KG1 (cell line): ENCODE data around the gene TRABD2B.

Experiments used
- DNase-seq: peaks from one replicate; lab custom pipeline; 2025; lab: John Stamatoyannopoulos, UW

TRABD2B gene

DNA sequence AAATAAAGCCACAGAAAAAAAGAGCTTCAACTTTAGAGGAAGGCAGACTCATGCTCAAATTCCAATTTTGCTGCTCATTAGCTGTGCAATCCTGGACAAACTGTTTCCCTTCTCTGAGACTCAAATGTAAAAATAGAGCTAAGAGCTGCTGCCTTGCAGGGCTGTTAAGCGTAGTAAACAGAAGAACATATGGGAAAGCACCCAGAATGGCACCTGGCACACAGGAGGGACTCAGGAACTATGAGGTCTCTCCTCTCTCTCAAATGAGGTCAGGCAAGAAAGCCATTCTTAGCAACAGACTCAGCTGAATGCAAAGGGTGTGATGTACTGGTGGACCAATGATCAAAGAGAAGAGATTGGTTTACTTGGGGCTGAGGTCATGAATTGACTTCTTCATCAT lies 61.3 kb downstream of the TRABD2B start:
- no peak for DNase-seq

DNA sequence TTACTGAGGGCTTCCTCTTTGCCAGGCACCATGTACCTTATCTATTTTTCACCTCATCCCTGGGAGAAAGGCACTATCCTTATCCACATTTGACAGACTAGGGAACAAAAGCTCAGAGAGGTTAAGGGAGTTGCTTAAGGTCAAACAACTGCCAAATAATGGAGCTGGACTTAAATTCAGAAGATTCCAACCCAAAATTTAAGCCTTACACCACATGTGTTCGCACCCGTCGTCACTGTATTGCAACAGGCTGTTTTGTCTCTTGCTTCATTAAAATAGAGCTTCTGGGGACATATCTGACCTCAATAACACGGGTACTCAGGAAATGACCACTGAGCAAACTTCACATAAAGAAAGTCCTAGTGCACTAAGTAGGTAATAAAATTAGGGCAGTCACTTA lies 62.0 kb downstream of the TRABD2B start:
- no peak for DNase-seq

DNA sequence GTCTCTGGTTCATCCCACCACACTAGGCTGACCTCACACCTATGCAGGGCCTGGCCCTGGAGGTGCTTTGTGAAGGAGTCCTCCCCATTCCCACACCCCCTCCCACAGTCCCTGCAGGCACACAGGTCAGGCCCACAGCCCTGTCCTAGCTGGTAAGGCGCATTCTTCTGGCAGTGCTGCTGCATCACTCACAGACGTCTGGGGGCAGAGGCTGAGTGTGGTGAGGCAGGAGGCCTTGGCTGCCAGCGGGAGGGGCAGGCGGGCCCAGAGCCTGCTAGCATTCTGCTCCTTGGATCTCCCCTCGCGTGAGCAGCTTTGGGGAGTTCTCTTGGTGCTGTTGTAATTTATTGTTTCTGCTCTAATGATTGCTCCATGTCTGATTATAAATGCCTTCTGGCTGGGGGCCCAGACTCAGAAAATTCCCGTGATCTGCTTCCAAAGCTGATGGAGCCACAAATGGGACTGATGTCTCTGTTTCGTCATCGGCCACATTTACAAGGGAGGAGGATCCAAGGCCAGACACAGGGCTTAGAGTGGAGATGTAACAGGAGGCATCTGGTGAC lies 62.9 kb downstream of the TRABD2B start:
- no peak for DNase-seq

- DNase-seq, result no peak
Observed at GRCh38 chr1:47932743-47933142, 64.4 kb downstream of the TRABD2B start.

DNA sequence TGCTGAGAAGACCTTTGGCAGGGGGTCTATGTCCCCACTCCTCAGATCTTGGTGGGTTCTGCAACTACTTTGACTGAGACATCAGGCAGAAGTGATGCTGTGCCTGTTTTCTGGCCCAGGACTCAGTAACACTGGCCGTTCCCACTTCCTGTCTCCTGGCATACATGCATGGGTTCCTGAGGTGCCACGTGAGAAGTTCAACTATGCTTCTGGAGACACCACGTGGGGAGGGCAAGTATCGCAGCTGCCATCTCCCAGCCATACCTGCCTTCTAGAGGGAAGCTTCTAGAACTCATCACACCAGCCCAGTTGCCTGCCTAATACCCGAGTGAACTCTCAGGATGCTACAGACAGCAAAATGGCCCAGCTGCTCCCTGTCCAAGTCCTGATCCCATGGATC lies 65.8 kb downstream of the TRABD2B start:
- no peak for DNase-seq

GRCh38 chr1:47930210-47930840 lies 66.9 kb downstream of the TRABD2B start:
- DNase-seq, result no peak

DNA sequence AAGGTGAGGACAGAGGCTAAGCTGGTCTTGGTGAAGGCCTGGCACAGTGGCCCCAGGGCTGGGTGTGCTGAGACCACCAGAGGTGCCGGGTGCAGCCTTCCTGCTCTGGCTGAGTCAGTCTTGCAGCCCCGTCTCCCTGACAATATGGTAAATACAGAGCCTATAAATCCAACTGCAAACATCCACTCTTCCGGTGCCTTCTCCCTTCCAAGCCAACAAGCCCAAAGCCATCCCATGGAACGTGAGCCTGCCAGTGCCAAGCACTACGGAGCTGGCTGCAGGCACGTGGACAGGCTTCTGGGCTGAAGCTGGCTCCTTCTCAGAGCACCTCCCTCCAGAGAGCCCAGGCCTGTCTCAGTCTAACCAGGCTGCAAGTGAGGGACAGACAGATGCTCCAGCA lies 70.0 kb downstream of the TRABD2B start:
- no peak for DNase-seq

DNA sequence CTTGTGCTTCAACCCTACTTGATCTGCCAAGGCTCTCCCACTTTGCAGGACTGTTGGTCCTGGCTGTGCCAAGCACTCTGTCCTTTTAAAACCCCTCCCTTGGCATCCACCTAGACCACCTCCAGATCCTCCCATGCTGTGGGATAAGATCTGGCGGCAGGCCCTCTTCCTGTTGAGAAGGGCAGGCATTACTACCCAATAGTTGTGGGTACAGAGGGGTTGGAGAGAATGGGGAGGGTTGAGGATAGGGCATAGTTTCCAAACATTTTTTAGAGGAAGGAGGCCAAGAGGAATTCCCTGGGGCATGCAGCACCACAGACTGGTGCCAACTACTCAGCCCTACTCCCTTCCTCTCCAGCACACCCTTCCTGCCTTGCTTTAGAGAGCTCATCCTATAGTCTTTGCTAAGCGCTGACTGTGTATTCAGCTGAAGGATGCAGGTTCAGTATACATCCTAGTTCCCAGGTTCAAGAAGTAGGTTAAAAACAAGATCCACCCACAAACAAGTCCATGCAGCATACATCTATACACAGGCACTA lies 70.7 kb downstream of the TRABD2B start:
- no peak for DNase-seq

DNA sequence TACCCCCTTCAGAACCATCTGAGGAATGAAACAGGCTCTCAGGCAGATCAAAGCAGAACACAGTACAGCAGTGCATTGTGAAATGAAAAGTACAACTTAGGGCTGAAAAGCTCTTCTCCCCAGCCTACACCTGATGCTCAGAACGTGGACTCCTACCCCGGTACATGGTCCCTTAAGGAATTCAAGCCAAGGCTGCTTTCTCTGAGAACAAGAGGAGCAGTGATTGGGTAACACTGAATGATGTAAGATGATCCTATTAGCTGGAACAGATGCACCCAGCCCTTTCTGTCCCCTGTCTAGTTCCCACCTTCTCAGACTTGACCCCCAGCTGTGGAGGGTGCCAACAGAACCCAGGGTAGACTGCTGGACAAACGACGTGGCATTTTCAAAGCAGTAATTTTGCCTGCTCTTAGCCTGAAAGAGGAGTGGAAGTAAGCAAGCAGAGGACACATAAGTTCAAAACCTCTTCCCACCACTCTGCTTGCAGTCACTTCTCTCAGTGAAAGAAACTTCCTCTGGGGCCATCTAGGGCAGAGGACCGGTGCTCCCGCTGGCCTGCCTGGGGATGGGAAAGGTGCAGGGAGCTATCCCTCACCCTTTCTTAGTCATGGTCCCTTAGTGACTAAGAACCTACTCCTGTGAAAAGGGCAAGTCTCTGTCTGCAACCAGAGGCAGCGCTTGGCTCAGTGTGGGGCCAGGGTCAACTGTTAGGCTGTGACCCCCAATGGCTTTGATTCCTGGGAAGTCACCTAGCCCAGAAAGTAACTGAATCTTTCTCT lies 72.7 kb downstream of the TRABD2B start:
- no peak for DNase-seq

DNA sequence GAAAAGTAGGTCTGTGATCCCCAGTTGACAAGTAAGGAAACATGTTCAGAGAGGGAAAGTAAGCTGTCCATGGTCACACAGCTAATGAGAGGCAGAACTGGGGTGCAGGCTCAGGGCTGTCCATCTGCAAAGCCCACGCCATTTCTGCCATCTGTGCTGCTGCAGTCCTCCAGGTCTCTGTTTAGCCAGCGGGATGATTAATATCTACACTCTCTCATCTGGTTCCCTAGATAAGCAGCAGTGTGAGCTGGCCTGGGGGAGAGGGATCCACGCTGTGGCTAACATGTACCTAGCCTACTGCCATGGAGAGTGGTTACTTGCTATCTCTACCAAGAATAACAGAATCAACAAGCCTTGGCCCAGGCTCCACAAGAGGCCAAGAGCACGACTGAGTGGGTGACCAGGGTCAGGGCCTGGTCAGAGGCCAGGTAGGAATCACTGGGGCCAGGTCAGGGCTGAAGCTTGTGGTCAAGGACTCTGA lies 75.2 kb downstream of the TRABD2B start:
- no peak for DNase-seq

DNA sequence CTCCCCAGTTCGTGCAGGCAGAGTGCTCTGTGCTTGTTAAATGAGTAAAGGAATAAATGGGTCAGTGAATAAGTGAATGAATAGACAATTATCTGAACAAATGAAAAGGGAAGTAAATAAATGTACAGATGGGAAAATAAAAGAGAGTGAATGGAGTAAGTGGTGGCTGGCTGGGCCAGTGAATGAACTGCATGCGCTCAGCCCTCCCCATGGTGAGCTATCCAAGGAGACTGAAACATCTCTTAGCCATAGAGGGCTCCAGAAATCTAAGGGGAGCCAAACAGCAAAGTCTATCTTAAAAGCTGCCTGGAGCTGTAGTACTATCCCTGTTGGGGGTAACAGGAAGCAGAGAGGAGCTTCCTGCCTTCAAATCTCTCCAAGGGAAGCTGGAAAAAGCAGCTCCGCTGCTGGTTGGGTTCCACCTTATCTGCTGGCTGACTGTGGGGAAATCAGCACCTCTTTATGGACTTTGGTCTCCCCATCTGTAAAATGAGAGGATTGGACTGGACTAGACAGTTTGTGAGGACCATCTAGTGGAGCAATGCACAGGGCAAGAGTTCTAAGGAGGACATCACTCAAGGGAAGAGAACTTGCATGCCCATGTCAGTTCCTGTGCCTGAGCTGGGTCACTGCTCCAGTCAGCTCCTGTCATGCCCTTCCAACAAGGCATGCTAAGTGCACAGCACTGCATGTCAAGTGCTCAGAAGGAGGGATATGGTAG lies 77.9 kb downstream of the TRABD2B start:
- DNase-seq, result no peak

- no peak for DNase-seq
Observed at GRCh38 chr1:47918257-47918867, 78.8 kb downstream of the TRABD2B start.

- DNase-seq, result no peak
Observed at GRCh38 chr1:47917687-47918086, 79.5 kb downstream of the TRABD2B start.

DNA sequence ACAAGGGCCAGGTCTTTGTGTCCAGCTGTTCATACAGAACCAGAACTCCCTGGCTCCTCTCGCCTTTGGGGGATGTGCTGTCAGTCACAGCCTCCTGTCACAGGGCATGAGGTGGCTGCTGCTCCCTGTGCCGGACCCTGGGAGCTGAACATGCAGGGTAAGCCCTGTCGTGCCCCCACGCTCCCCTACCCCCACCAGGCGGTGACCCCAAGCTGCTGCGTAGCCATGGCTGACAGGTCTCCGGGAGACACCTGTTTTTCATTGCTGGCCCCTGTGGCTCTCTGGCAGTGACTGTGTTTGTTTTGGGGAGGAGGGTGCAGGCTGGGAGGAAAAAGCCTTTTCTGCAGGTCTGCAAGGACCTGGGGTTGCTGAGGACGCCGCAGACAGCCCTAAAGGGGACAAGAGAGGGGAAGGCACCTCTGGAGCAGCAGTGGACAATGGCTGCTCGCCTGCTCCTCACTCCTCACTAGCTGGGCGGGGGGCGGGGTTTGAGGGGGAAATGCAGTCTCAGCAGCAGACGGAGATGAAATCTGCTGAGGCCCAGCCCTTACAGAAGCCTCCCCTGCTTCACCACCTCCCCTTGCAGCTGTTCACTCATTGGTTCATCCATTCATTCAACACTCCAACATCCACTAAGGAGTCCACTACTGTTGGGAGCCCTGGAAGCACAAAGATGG lies 81.4 kb downstream of the TRABD2B start:
- DNase-seq, result no peak

GRCh38 chr1:47914952-47915676 lies 82.1 kb downstream of the TRABD2B start:
- DNase-seq, result no peak

GRCh38 chr1:47914218-47914938 lies 82.8 kb downstream of the TRABD2B start:
- no peak for DNase-seq

DNA sequence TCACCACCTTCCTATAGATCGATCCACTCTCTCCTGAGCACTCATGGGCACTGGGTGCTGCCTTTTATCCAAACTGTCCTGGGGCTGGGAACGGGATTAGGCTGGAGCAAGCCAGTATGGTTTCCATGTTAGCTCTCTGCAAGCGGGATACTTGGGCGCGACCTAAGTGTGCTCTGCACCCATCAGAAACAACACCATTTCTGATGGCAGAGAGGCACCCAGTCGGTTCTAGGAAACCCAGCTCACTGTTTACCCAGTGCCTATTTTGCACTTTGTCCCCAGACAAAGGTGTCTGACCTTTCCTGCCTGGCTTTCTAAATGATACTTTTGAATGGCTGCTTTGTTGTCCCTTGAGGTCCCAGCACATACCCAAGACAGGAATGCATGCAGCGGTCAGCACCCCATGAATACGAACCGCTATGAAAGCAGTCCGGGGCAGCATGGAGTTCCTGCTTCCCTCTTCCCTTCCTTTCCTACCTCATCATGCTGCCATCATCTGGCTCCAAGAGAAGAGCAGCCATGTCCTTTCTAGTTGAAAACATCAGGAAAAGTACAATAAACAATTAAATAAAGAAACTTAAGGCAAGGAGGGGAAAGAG lies 83.9 kb downstream of the TRABD2B start:
- no peak for DNase-seq

GRCh38 chr1:47912756-47913155 lies 84.4 kb downstream of the TRABD2B start:
- DNase-seq, result no peak

GRCh38 chr1:47911892-47912291 lies 85.3 kb downstream of the TRABD2B start:
- no peak for DNase-seq

DNA sequence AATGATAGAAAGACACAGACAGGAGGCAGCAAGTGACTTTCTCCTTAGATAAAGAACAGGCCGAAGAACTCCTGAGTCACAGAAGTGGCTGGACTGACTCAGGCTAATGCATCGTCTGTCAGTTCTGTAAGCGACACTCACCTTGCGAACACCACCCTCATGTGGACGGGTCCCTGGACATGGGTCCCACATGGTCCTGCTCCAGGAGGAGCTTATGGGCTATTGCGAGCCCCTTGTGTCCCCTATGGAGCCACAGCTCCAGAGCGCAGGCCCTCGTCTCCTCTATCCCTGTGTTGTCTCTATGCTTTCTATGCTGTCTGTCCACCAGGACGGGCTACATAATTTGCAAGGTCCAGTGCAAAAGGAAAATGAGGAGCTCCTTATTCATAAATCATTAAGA lies 85.8 kb downstream of the TRABD2B start:
- DNase-seq, result no peak
